RWPE2 (cell line): Measurements from ENCODE around the gene ACD.

ENCODE experiments used
- ATAC-seq: fragments of 200-7000 bp; cut with Tn5 transposase; 3 replicates; pipeline ENCODE4 v1.9.1; 2021; ENCODE audit warnings: low read depth
- DNase-seq: peaks from one replicate; pipeline ENCODE4 v3.0.0-alpha.2; 2020; ENCODE audit warnings: low spot score
- H3K27ac ChIP-seq: fragments of 450-650 bp; 2 replicates; pipeline ENCODE4 v1.5.1; 2017; ENCODE audit warnings: mild to moderate bottlenecking; ENCODE audit not compliant: poor library complexity, severe bottlenecking
- H3K27me3 ChIP-seq: fragments of 250-450 bp; sonication (Bioruptor Pico); 2 replicates; pipeline ENCODE4 v1.5.1; 2021; ENCODE audit warnings: mild to moderate bottlenecking, moderate library complexity; ENCODE audit not compliant: insufficient read depth, poor library complexity, severe bottlenecking
- H3K36me3 ChIP-seq: fragments of 250-450 bp; sonication (Bioruptor Pico); 2 replicates; pipeline ENCODE4 v1.5.1; 2020; ENCODE audit warnings: low read depth, mild to moderate bottlenecking, moderate library complexity
- H3K4me1 ChIP-seq: fragments of 250-450 bp; sonication (Bioruptor Pico); 2 replicates; pipeline ENCODE4 v1.5.1; 2021; ENCODE audit warnings: mild to moderate bottlenecking, moderate library complexity; ENCODE audit not compliant: insufficient read depth, poor library complexity, severe bottlenecking
- H3K4me3 ChIP-seq: fragments of 250-450 bp; sonication (Bioruptor Pico); 2 replicates; pipeline ENCODE4 v1.5.1; 2021; ENCODE audit warnings: mild to moderate bottlenecking, moderate library complexity; ENCODE audit not compliant: severe bottlenecking
- H3K9me3 ChIP-seq: fragments of 250-450 bp; sonication (Bioruptor Pico); 2 replicates; pipeline ENCODE4 v1.5.1; 2021; ENCODE audit warnings: mild to moderate bottlenecking, moderate library complexity; ENCODE audit not compliant: severe bottlenecking
- TF ChIP-seq, protein P1 (sequence below): fragments of 450-650 bp; IDR thresholded peaks from one replicate; pipeline ENCODE4 v1.5.1; 2017; ENCODE audit warnings: mild to moderate bottlenecking, moderate library complexity; ENCODE audit not compliant: poor library complexity, severe bottlenecking

The ACD gene

GRCh38 chr16:67668495-67669157, 8.6 kb upstream of the ACD start:
- Histone ChIP-seq H3K4me3 (no peak overlapping the region), H3K36me3 (no peaks in the 10 kb centered on the region), H3K4me1 (peaks cover 6% of the 10 kb centered on the region), H3K27ac (no peak overlapping the region), H3K9me3 (no peaks in the 10 kb centered on the region), H3K27me3 (no peaks in the 10 kb centered on the region)
- ATAC-seq (no peak), DNase-seq (no peak)
- TF ChIP-seq, protein P1, sequence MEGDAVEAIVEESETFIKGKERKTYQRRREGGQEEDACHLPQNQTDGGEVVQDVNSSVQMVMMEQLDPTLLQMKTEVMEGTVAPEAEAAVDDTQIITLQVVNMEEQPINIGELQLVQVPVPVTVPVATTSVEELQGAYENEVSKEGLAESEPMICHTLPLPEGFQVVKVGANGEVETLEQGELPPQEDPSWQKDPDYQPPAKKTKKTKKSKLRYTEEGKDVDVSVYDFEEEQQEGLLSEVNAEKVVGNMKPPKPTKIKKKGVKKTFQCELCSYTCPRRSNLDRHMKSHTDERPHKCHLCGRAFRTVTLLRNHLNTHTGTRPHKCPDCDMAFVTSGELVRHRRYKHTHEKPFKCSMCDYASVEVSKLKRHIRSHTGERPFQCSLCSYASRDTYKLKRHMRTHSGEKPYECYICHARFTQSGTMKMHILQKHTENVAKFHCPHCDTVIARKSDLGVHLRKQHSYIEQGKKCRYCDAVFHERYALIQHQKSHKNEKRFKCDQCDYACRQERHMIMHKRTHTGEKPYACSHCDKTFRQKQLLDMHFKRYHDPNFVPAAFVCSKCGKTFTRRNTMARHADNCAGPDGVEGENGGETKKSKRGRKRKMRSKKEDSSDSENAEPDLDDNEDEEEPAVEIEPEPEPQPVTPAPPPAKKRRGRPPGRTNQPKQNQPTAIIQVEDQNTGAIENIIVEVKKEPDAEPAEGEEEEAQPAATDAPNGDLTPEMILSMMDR: no peak

- no peaks in the 10 kb centered on the region for H3K36me3 ChIP-seq
- DNase-seq: peak; percentile 87
- peak; percentile 84 for ATAC-seq
- H3K27ac ChIP-seq: peak overlapping the region; percentile 54
- H3K4me3 ChIP-seq: no peak overlapping the region
- H3K4me1 ChIP-seq: peaks cover 6% of the 10 kb centered on the region
- no peaks in the 10 kb centered on the region for H3K9me3 ChIP-seq
- TF ChIP-seq, protein P1: peak; percentile 88
- H3K27me3 ChIP-seq: no peaks in the 10 kb centered on the region
Measured at GRCh38 chr16:67667817-67668494, 7.9 kb upstream of the ACD start.

- TF ChIP-seq, protein P1: no peak
- Histone ChIP-seq H3K9me3 (no peaks in the 10 kb centered on the region), H3K4me1 (peaks cover 6% of the 10 kb centered on the region), H3K4me3 (peak overlapping the region; percentile 71), H3K27ac (peak overlapping the region; percentile 54), H3K36me3 (no peaks in the 10 kb centered on the region), H3K27me3 (no peaks in the 10 kb centered on the region)
- no peak for ATAC-seq
- no peak for DNase-seq
Measured at GRCh38 chr16:67667453-67667816, 7.4 kb upstream of the ACD start.

DNA sequence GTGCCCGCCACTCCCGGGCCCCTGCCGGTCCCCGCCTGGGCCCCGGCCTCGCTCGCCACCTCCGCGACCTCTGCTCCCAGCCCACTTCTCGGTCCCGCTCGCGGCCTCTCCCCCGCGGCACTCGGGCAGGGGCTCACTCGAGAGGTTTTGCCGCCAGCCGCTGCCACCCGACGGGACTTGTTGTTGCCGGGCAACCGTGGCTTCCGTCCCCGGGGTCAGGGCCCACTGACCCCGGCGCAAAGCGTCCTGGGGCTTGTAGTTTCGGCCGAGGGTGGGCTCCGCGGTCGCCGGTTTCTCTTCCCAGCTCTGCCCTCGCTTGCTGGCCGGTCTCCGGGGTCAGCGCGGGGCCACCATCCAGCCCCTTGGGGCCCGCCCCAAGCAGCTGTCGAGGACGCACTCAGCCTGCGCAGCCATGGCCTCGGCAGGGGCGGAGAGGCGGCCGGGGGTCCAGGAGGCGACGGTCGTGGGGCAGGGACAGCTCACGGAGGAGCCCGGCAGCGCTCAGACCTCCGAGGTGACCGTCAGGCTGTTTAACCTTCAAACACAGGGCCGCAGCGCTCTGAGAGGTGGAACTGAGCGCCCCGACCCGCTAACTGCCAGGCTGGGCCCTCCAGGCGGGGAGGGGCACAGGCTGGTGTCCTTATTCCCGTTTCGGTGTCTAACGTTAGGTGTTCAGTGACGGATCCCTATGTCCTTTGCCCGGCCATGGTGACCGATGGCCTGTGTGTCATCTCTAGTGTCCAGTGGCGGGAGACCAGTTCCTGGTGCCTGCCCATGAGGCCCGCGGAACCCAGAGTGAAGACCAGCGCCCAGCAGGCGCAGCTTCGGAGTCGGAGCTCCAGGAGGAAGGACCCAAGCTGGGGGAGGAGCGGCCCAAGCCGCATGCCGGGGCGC, 6.7 kb upstream of the ACD start, which contains the start of the genes C16orf86 and ENKD1:
C16orf86 (plus strand) TSS at position 256 of the 894 bp plus-strand sequence; CDS start at position 413, 157 bp downstream.
ENKD1 (minus strand) TSS at position 192 of the 894 bp plus-strand sequence. CDS start 308 bp downstream, outside the sequence.
- Histone ChIP-seq H3K9me3 (no peaks in the 10 kb centered on the region), H3K27ac (peak within 1 kb of the TSS; percentile 54), H3K27me3 (no peaks in the 10 kb centered on the region), H3K4me3 (peak within 1 kb of the TSS; percentile 71), H3K4me1 (peaks cover 6% of the 10 kb centered on the region), H3K36me3 (no peaks in the 10 kb centered on the region)
- ATAC-seq (peak; percentile 60), DNase-seq (peak; percentile 83)
- TF ChIP-seq, protein P1: no peak
